Measurements from ENCODE around the gene TMEM167B.

DNA sequence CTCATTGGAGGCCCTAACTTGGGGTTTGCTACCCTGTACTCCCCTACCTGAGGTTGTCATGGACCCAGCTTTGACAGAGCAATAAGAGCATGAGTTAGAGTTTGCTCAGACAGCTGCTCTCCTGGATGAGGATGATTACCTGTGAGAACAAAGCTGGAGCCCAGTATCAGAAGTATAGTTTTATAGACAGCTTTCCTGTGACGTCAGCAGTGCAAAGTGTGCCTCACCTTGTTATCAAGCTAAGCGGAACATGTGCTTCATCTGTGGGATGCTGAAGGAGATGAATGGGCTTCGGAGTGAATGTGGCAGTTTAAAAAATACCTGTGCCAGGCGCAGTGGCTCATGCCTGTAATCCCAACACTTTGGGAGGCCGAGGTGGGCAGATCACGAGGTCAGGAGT, 43.2 kb upstream of the TMEM167B start:
- TF ChIP-seq, protein P1, sequence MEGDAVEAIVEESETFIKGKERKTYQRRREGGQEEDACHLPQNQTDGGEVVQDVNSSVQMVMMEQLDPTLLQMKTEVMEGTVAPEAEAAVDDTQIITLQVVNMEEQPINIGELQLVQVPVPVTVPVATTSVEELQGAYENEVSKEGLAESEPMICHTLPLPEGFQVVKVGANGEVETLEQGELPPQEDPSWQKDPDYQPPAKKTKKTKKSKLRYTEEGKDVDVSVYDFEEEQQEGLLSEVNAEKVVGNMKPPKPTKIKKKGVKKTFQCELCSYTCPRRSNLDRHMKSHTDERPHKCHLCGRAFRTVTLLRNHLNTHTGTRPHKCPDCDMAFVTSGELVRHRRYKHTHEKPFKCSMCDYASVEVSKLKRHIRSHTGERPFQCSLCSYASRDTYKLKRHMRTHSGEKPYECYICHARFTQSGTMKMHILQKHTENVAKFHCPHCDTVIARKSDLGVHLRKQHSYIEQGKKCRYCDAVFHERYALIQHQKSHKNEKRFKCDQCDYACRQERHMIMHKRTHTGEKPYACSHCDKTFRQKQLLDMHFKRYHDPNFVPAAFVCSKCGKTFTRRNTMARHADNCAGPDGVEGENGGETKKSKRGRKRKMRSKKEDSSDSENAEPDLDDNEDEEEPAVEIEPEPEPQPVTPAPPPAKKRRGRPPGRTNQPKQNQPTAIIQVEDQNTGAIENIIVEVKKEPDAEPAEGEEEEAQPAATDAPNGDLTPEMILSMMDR (IDR thresholded peaks at IDR 0.05; ENCODE audit: insufficient read depth, low read length), result no peak
- TF ChIP-seq POLR2AphosphoS5 (IDR thresholded peaks at IDR 0.05; ENCODE audit: low read depth) (no peak), GABPA (IDR thresholded peaks at IDR 0.05; ENCODE audit: low read depth) (no peak), SPI1 (IDR thresholded peaks at IDR 0.05; ENCODE audit: borderline replicate concordance, low read depth) (no peak), REST (IDR thresholded peaks at IDR 0.05; ENCODE audit: insufficient replicate concordance, low read depth) (no peak)

Measured in HL-60 (cell line).